IPS-18c (cell line): ENCODE results near the gene SRC.

Experiments
- H3K4me3 ChIP-seq: 2 replicates; pipeline ENCODE4 v1.7.0; 2013; ENCODE audit warnings: low read depth, mild to moderate bottlenecking, low read length, moderate library complexity; ENCODE audit not compliant: insufficient read depth
- H3K9me3 ChIP-seq: one replicate; pipeline ENCODE4 v1.6.1; 2013; ENCODE audit warnings: mild to moderate bottlenecking, low read length, moderate library complexity; ENCODE audit not compliant: control insufficient read depth, insufficient read depth

SRC gene

GRCh38 chr20:37345339-37346235 lies at the start of gene SRC:
Gene SRC, plus strand, starts transcription at chr20:37346140. Its CDS starts 38,014 bp downstream, at chr20:37384154.
- H3K9me3 ChIP-seq, result no peaks in the 10 kb centered on the region
- peak within 1 kb of the TSS; percentile 64 for H3K4me3 ChIP-seq

GRCh38 chr20:37296371-37296770 lies 49.6 kb upstream of the SRC start:
- peaks cover 2% of the 10 kb centered on the region for H3K9me3 ChIP-seq

GRCh38 chr20:37297066-37297736 lies 48.7 kb upstream of the SRC start:
- H3K4me3 ChIP-seq, result no peak overlapping the region
- H3K9me3 ChIP-seq, result peaks cover 2% of the 10 kb centered on the region

More at GRCh38 chr20:37296371-37296770, 49.6 kb upstream of the SRC start:
- no peak overlapping the region for H3K4me3 ChIP-seq

GRCh38 chr20:37298190-37298939 lies 47.6 kb upstream of the SRC start:
- H3K4me3 ChIP-seq, result no peak overlapping the region
- peaks cover 2% of the 10 kb centered on the region for H3K9me3 ChIP-seq

- Histone ChIP-seq H3K4me3 (no peak overlapping the region), H3K9me3 (peaks cover 2% of the 10 kb centered on the region)
These were observed 46.0 kb upstream of the SRC start for GRCh38 chr20:37299718-37300528.

- H3K4me3 ChIP-seq, result no peak overlapping the region
- peaks cover 2% of the 10 kb centered on the region for H3K9me3 ChIP-seq
These were observed 44.8 kb upstream of the SRC start for GRCh38 chr20:37301120-37301519.

GRCh38 chr20:37301558-37301957 lies 44.4 kb upstream of the SRC start:
- H3K4me3 ChIP-seq, result no peak overlapping the region

GRCh38 chr20:37302981-37303380 lies 43.0 kb upstream of the SRC start:
- peaks cover 2% of the 10 kb centered on the region for H3K9me3 ChIP-seq
- H3K4me3 ChIP-seq, result no peak overlapping the region

More at GRCh38 chr20:37301558-37301957, 44.4 kb upstream of the SRC start:
- peaks cover 2% of the 10 kb centered on the region for H3K9me3 ChIP-seq

GRCh38 chr20:37303637-37304036 lies 42.3 kb upstream of the SRC start:
- no peak overlapping the region for H3K4me3 ChIP-seq
- peaks cover 2% of the 10 kb centered on the region for H3K9me3 ChIP-seq

- H3K9me3 ChIP-seq, result peaks cover 2% of the 10 kb centered on the region
- no peak overlapping the region for H3K4me3 ChIP-seq
These were observed 40.9 kb upstream of the SRC start for GRCh38 chr20:37305079-37305478.

GRCh38 chr20:37305839-37306238 lies 40.1 kb upstream of the SRC start:
- Histone ChIP-seq H3K9me3 (no peaks in the 10 kb centered on the region), H3K4me3 (no peak overlapping the region)

- H3K4me3 ChIP-seq, result no peak overlapping the region
- H3K9me3 ChIP-seq, result no peaks in the 10 kb centered on the region
These were observed 37.6 kb upstream of the SRC start for GRCh38 chr20:37308086-37309050.

GRCh38 chr20:37309290-37309689 lies 36.6 kb upstream of the SRC start:
- no peak overlapping the region for H3K4me3 ChIP-seq
- H3K9me3 ChIP-seq, result no peaks in the 10 kb centered on the region

- no peak overlapping the region for H3K4me3 ChIP-seq
- no peaks in the 10 kb centered on the region for H3K9me3 ChIP-seq
These were observed 35.9 kb upstream of the SRC start for GRCh38 chr20:37309936-37310590.

- H3K9me3 ChIP-seq, result no peaks in the 10 kb centered on the region
- H3K4me3 ChIP-seq, result no peak overlapping the region
These were observed 35.0 kb upstream of the SRC start for GRCh38 chr20:37310951-37311350.
